HG02759 (cell line): Measurements from ENCODE around the gene ZBTB8OS.

Experiments
- ATAC-seq: cut with Tn5 transposase; IDR thresholded peaks from one replicate; pipeline ENCODE4 v1.9.1; 2021; ENCODE audit warnings: mild to moderate bottlenecking, moderate library complexity; ENCODE audit not compliant: unreplicated experiment

ZBTB8OS gene

GRCh38 chr1:32612189-32612881, 38.0 kb downstream of the ZBTB8OS start:
- ATAC-seq, result peak; percentile 93

- ATAC-seq, result no peak
Measured at GRCh38 chr1:32611859-32612188, 38.5 kb downstream of the ZBTB8OS start.

DNA sequence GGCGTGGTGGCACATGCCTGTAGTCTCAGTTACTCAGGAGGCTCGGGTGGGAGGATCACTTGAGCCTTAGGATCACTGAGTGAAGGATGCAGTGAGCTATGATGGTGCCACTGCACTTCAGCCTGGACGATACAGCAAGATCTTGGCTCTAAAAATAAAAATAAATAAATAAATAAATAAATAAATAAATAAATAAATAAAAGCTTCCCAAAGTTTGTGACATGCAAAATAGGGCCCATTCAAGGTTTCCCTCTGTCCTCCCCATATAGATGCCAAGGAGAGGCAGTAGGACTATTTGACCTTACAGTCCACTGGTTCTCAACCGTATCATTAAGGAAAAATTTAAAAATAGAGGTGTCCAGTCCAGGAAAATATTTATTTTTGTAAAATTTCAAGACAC, 41.2 kb downstream of the ZBTB8OS start:
- ATAC-seq, result no peak

DNA sequence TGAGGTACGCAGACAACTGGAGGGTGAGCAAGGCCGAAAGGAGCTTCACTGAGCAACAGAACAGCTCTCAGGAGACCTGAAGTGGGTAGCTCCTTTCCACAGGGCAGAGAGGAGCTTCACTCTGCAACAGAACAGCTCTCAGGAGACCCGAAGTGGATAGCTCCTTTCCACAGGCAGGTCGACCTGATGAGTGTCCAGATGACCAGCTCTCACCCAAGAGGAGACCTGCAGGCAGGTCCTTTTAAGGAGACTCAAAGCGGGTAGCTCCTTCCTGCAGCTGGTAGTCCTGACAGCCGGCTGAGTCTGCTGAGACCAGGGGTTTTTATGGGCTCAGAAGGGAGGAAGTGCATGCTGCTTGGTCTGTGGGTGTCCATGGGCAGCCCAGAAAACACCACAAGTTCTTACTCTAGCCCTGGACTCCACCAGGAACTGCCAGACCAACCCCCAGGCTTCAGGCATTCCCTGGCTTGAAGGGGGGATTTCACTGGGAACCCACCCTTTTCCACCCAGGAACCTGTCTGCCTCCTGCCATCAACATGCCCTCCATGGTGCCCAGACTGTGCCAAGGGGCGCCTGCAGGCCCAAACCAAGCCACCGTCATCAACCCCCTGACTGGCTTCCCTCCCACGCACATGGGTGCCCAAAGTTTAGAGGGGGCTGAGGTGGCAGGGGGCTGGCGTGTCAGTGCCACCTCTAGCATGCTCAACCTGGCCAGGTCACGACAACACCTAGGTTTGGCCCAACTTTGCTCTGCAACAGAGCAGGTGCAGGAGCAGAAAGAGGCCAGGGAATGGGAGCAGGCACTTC, 43.6 kb downstream of the ZBTB8OS start:
- ATAC-seq, result no peak

GRCh38 chr1:32605711-32606424, 44.5 kb downstream of the ZBTB8OS start:
- no peak for ATAC-seq

- ATAC-seq, result no peak
Measured at GRCh38 chr1:32600034-32600433, 50.3 kb downstream of the ZBTB8OS start.

- ATAC-seq, result no peak
Measured at GRCh38 chr1:32592943-32593342, 57.4 kb downstream of the ZBTB8OS start.

DNA sequence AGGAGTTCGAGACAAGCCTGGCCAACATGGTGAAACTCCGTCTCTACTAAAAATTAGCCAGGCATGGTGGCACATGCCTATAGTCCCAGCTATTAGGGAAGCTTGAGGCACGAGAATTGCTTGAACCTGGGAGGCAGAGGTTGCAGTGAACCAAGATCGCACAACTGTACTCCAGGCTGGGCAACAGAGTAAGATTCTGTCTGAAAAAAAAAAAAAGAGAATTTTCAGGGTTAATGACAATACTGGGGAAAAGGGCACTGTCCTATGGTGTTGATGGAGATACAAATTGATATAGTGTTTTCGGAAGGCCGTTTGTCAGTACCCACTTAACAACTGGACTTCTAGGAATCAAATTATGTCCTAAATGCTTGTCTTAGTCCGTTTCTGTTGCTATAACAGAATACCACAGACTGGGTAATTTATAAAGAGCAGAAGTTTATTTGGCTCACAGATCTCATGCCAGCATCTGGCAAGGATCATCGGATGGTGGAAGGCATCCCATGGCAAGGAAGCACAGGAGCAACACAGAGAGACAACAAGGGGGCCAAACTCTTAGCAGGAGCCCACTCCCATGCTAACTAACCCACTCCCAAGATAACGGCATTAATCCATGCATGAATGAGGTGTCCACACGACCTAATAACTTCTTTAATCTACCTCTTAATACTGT, 69.9 kb downstream of the ZBTB8OS start:
- no peak for ATAC-seq
